Mucosa of rectum (tissue), 2 donors: ENCODE measurements around the gene CNN2.

ENCODE experiments used
- H3K27ac ChIP-seq, 2 donors: one replicate each; pipeline ENCODE4 v1.7.0; 2013; ENCODE audit warnings: inconsistent platforms in 2 of 2, low read depth in 2 of 2, low read length in 2 of 2
- H3K27me3 ChIP-seq, 2 donors: one replicate each; pipeline ENCODE4 v1.7.0; 2013; ENCODE audit warnings: low read length in 2 of 2; ENCODE audit not compliant: control insufficient read depth in 2 of 2, insufficient read depth in 2 of 2
- H3K36me3 ChIP-seq, 2 donors: one replicate each; pipeline ENCODE4 v1.7.0; 2013; ENCODE audit warnings: low read length in 2 of 2; ENCODE audit not compliant: control insufficient read depth in 2 of 2, insufficient read depth in 2 of 2
- H3K4me1 ChIP-seq, 2 donors: one replicate each; pipeline ENCODE4 v1.7.0; 2013; ENCODE audit warnings: low read length in 2 of 2, mild to moderate bottlenecking in 1 of 2; ENCODE audit not compliant: control insufficient read depth in 2 of 2, insufficient read depth in 2 of 2
- H3K4me3 ChIP-seq, 2 donors: one replicate each; pipeline ENCODE4 v1.7.0; 2013; ENCODE audit warnings: low read length in 2 of 2
- H3K9ac ChIP-seq, 2 donors: one replicate each; pipeline ENCODE4 v1.7.0; 2013; ENCODE audit warnings: low read length in 2 of 2, low read depth in 1 of 2, mild to moderate bottlenecking in 1 of 2
- H3K9me3 ChIP-seq, 2 donors: one replicate each; pipeline ENCODE4 v1.7.0; 2013; ENCODE audit warnings: low read length in 2 of 2; ENCODE audit not compliant: control insufficient read depth in 2 of 2
- donor health status: healthy.
- donor health status: Normal muscosa, but diverticular disease.

The CNN2 gene

DNA sequence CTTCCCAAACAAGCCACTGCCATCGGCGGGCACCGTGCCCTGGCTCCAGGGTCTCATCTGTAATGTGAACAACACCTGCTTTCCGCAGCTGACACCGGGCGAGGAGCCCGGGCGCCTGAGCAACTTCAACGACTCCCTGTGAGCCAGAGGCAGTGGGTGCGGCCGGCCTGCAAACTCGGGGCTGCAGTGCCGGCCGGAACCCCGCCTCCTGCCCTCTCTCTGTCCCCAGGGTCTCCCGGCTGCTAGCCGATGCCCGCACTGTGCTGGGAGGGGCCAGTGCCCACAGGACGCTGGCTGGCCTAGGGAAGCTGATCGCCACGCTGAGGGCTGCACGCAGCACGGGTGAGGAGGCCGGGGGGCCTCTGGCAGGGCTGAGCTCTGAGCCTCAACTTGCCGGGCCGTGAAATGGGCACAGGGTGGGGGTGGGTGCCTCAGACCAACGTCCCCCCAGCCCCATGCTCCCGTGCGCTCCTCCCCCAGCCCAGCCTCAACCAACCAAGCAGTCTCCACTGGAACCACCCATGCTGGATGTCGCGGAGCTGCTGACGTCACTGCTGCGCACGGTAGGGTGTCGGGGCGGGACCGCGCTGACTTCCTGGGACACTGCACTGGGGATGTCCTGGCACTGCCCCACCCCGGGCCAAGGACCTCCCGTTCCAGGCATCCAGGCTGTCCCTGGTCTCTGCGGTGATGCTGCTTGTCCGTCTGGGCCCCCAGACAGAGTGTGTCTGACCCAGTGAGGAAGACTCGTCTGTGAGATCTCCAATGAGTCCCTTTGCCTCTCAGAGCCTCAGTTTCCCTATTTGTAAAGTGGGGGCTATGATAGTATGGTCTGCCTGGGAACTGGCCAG, 15.7 kb downstream of the CNN2 start:
- Histone ChIP-seq H3K27ac (peak overlapping the region; percentile 83), H3K36me3 (no peaks in the 10 kb centered on the region), H3K4me3 (peak overlapping the region; percentile 65 to 81), H3K27me3 (no peaks in the 10 kb centered on the region), H3K4me1 (peaks cover 34 to 46% of the 10 kb centered on the region in 2 donors), H3K9ac (peak overlapping the region; percentile 63 to 77), H3K9me3 (no peaks in the 10 kb centered on the region)

- no peaks in the 10 kb centered on the region for H3K36me3 ChIP-seq
- peaks cover 34 to 41% of the 10 kb centered on the region in 2 donors for H3K4me1 ChIP-seq
- H3K4me3 ChIP-seq = peak overlapping the region; percentile 65 to 81
- H3K27ac ChIP-seq = peak overlapping the region; percentile 83
- H3K27me3 ChIP-seq = no peaks in the 10 kb centered on the region
- H3K9ac ChIP-seq = peak overlapping the region; percentile 63 to 77
- H3K9me3 ChIP-seq = no peaks in the 10 kb centered on the region
Observed at GRCh38 chr19:1042689-1043511, 16.5 kb downstream of the CNN2 start.

- Histone ChIP-seq H3K4me1 (peaks cover 28 to 29% of the 10 kb centered on the region in 2 donors), H3K27ac (no peak overlapping the region), H3K9ac (no peak overlapping the region), H3K4me3 (no peak overlapping the region), H3K9me3 (no peaks in the 10 kb centered on the region), H3K27me3 (no peaks in the 10 kb centered on the region), H3K36me3 (no peaks in the 10 kb centered on the region)
Observed at GRCh38 chr19:1045247-1045603, 18.8 kb downstream of the CNN2 start.

DNA sequence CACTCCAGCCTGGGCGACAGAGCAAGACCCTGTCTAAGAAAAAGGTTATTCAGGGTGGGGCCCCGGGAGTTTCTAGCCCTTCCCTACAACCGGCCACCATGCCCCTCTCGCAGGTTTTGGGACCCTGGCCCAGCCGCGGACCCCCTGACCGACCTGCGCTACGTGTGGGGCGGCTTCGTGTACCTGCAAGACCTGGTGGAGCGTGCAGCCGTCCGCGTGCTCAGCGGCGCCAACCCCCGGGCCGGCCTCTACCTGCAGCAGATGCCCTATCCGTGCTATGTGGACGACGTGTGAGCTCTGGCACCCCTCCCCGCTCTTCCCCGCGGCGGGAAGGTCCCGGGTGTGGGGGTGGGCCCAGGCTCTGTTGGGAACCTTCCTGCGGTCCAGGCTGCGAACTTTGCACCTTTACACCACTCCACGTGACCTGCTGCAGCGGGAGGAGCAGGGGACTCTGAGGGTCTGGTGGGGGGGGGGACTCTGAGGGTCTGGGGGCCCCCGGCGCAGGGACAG, 19.8 kb downstream of the CNN2 start:
- H3K9me3 ChIP-seq = no peaks in the 10 kb centered on the region
- H3K27me3 ChIP-seq = no peaks in the 10 kb centered on the region
- H3K36me3 ChIP-seq = no peaks in the 10 kb centered on the region
- no peak overlapping the region for H3K27ac ChIP-seq
- H3K4me3 ChIP-seq = no peak overlapping the region
- peaks cover 19 to 20% of the 10 kb centered on the region in 2 donors for H3K4me1 ChIP-seq
- no peak overlapping the region for H3K9ac ChIP-seq

GRCh38 chr19:1046836-1047695, 20.7 kb downstream of the CNN2 start:
- peaks cover 10 to 11% of the 10 kb centered on the region in 2 donors for H3K4me1 ChIP-seq
- H3K36me3 ChIP-seq = no peaks in the 10 kb centered on the region
- H3K9me3 ChIP-seq = no peaks in the 10 kb centered on the region
- no peak overlapping the region for H3K9ac ChIP-seq
- H3K27me3 ChIP-seq = no peaks in the 10 kb centered on the region
- peak overlapping the region; percentile 55 to 74 for H3K27ac ChIP-seq
- no peak overlapping the region for H3K4me3 ChIP-seq

- Histone ChIP-seq H3K9ac (no peak overlapping the region), H3K27me3 (no peaks in the 10 kb centered on the region), H3K4me3 (no peak overlapping the region), H3K27ac (peak overlapping the region; percentile 55 to 74), H3K4me1 (peaks cover 5 to 6% of the 10 kb centered on the region in 2 donors), H3K9me3 (no peaks in the 10 kb centered on the region), H3K36me3 (no peaks in the 10 kb centered on the region)
Observed at GRCh38 chr19:1047696-1048147, 21.3 kb downstream of the CNN2 start.

DNA sequence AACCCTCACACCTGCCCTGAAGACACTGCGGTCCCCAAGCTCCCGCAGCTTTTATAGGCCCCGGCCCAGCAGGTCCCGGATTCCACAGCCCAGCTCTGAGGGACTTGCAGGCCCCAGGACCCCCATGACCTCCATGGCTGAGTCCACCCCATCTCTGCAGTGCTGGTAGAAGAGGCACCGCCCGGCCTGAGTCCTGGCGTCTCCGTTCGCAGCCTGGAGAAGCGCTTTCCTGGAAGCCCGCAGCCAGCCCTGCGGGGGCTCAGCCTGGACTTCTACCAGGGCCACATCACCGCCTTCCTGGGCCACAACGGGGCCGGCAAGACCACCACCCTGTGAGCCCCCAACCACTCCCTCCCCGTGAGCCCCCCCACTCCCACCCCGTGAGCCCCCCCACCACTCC, 22.7 kb downstream of the CNN2 start:
- Histone ChIP-seq H3K4me1 (peaks cover 0 to 2% of the 10 kb centered on the region in 2 donors), H3K4me3 (no peak overlapping the region), H3K27me3 (no peaks in the 10 kb centered on the region), H3K9ac (no peak overlapping the region), H3K36me3 (no peaks in the 10 kb centered on the region), H3K27ac (no peak overlapping the region), H3K9me3 (no peaks in the 10 kb centered on the region)

- Histone ChIP-seq H3K9me3 (no peaks in the 10 kb centered on the region), H3K36me3 (no peaks in the 10 kb centered on the region)
Observed at GRCh38 chr19:1049800-1050199, 23.4 kb downstream of the CNN2 start.

GRCh38 chr19:1050989-1051788, 24.8 kb downstream of the CNN2 start:
- no peaks in the 10 kb centered on the region for H3K27me3 ChIP-seq
- H3K36me3 ChIP-seq = peaks cover 0 to under 1% of the 10 kb centered on the region in 2 donors
- H3K9ac ChIP-seq = no peak overlapping the region
- peaks cover 0 to 2% of the 10 kb centered on the region in 2 donors for H3K4me1 ChIP-seq
- H3K4me3 ChIP-seq = no peak overlapping the region
- H3K27ac ChIP-seq = no peak overlapping the region
- no peaks in the 10 kb centered on the region for H3K9me3 ChIP-seq

More at GRCh38 chr19:1049800-1050199, 23.4 kb downstream of the CNN2 start:
- H3K4me1 ChIP-seq = peaks cover 0 to 2% of the 10 kb centered on the region in 2 donors
- no peak overlapping the region for H3K9ac ChIP-seq
- no peak overlapping the region for H3K27ac ChIP-seq
- no peaks in the 10 kb centered on the region for H3K27me3 ChIP-seq
- no peak overlapping the region for H3K4me3 ChIP-seq
